Stimulated activated naive CD8-positive, alpha-beta T cell treated with anti-CD3 and anti-CD28 coated beads, Interleukin-15, Interleukin-2, amounts not matched to agents 100 U/mL and 50 U/mL, for 24 hours (primary cell): ENCODE results near the gene SLC38A9.
A peak's percentile ranks its signal among the peaks of the same experiment; 100 is the strongest.
"Not testable (repeated sequence)": the region's sequence is repeated elsewhere in the genome, so short reads cannot be mapped to it uniquely, and the experiment has no call there.

Source experiments
- ATAC-seq: fragments of 150-1000 bp; cut with Tn5 transposase; one replicate; pipeline ENCODE4 v1.10.0; 2021
- DNase-seq: peaks from one replicate; pipeline ENCODE4 v3.0.0; 2021

Gene SLC38A9

DNA sequence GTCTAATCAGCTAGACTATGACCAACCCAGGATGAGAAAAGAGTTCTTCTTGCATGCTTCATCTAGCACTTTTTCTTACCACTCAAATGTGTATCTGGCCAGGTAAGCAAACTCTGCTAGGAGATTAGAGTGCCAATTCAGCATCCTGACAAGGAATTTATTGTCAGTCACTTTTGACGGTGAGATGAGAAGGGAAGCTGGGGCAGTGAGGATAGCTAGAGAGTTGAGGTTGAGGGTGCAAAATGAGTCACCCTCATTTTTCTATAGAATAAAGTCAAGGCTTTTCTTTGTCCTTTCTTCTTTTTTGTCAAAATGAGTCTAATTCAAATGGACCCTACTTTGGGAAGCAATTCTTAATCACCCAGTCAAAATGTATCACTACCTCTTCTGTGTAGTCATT, 102.7 kb downstream of the SLC38A9 start:
- ATAC-seq (peak; percentile 36), DNase-seq (no peak)

DNA sequence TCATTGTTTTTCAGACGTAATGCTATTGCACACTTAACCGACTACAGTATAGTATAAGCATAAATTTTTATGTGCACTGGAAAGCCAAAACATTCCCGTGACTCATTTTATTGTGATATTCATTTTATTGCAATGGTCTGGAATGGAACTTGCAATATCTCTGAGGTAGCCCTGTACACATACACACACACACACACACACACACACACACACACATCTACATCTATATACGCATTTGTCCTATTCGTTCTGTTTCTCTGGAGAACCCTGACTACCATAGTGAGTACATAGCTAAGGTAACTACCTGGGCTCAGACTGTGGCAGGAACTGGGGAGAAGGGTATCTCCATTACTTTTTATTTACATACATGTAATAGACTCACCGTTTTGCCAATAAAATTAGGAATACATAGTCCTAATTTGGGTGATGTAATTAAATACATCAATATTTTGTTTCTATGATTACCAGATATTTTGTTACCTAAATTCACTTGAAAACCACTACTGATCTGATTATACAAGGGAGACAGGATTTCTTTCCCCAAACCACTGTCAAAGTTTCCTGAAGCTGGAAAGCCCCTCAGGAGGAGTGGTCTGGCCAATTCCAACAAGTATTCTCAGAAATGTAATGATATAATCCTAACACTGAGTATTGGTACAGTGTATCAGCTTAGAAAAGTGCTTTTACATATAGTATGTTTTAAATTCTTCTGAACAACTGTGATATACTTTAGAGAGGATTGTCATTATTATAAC, 103.4 kb downstream of the SLC38A9 start:
- DNase-seq = no peak
- peak; percentile 19 for ATAC-seq

DNA sequence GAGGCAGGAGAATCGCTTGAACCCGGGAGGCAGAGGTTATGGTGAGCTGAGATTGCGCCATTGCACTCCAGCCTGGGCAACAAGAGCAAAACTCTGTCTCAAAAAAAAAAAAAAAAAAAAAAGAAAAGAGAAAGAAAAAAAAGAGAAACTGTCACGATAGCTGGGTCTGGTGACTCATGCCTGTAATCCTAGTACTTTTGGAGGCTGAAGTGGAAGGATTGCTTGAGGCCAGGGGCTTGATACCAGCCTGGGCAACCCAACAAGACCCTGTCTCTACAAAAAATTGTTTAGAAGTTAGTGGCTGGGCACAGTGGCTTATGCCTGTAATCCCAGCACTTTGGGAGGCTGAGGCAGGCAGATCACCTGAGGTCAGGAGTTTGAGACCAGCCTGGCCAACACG, 104.8 kb downstream of the SLC38A9 start:
- DNase-seq, ATAC-seq: not testable (repeated sequence)

DNA sequence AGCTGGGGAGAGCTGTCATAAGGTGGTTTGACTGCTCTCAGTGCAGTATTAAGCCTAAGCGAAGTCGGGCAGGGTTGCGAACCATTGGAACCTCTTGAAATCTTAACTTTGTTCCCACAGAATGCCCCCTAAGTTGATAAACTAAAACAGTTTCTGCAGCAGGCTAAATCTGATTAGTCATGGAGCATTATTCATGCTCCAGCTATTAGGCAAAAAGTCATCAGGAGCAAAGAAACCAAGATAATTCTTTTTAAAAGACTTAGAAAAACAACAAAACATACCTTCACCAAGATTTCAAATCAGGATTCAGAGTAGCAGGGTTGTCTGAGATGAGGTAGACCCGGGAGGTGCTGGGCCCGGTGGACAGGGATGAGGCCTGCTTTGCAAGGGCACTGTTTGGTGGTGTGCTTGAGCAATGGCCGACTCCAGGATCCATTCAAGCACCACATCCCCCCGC, 107.5 kb downstream of the SLC38A9 start:
- ATAC-seq (no peak), DNase-seq (no peak)

DNA sequence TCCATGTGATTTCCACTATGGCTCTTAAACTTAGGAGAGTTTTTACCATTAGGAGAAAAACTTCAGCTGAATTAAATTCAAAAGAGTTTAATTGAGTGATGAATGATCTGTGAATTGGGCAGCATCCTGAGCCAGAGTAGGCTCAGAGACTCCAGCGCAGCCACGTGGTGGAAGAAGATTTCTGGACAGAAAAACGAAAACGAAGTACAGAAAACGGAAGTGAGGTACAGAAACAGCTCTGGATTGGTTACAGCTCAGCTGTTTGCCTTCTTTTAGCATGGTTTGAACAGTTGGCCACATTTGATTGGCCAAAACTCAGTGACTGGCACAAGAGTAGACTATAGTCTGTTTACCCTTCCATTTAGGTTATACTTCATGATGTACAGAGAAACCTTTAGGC, 108.2 kb downstream of the SLC38A9 start:
- DNase-seq (no peak), ATAC-seq (no peak)

DNA sequence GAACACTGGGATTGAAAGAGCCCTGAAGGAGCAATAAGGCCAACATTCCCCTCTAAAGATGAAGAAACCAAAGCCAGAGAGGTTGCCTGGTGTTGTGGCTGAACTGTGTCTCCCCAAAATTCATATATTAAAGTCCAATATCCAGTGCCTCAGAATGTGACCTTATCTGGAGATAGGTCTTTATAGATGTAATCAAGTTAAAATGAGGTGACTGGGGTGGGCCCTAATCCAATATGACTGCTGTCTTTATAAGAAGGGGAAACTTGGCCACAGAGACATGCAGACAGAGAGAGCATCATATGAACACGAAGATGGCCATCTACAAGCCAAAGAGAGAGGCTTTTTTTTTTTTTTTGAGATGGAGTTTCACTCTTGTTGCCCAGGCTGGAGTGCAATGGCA, 110.5 kb downstream of the SLC38A9 start:
- ATAC-seq = no peak
- no peak for DNase-seq

DNA sequence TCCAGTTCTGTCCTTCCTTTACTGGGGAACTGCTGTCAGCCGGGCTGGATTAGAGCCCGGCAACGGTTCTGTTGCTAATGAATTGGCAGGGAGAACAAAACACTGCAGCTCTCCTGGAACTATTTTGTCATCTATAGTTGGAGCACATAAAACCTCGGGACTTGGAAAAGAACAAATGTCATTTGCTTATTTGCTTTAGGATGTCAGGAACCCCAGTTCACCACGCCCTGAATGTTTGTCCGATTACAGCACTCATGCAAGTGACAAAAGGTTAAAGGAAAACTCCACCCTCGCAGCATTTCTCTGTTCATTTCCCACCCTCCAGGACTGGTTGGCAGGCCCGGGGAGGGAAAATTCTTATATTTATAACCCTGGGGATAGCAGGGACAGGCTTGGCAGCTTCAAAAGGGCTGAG, 110.9 kb downstream of the SLC38A9 start:
- ATAC-seq (no peak), DNase-seq (no peak)

DNA sequence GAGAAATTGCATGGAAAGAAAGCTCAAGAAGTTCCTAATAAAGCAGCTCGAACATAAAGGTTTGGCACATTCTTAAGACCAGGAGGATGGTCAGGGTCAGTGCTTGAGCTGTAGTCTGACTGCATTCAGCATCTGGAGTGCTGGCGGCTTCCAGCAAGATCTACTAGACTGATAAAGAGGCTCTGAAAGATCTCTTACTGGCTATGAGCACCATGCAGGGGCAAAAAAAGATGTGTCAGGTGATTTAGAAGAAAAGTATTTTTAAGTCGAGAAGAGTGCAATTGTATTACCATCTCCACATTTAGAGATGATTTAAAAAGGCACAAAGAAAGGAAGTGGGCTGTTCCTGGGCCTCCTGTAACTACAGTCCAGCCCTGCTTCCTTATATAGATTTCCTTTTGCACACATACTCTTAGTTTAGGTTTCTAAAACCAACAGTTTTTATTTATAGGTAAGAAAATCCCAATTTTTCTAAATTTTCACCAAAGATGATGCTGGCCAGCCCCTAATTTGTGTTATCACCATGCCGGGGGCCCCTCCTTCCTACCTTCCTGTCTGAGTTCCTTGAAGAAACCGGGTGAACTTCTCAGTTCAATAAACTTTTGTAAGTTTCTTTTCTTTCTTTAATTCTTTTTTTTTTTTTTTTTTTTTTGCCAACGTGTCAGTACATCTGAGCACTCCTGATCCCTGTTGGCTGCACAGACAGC, 111.5 kb downstream of the SLC38A9 start:
- ATAC-seq (peak; percentile 26), DNase-seq (no peak)

DNA sequence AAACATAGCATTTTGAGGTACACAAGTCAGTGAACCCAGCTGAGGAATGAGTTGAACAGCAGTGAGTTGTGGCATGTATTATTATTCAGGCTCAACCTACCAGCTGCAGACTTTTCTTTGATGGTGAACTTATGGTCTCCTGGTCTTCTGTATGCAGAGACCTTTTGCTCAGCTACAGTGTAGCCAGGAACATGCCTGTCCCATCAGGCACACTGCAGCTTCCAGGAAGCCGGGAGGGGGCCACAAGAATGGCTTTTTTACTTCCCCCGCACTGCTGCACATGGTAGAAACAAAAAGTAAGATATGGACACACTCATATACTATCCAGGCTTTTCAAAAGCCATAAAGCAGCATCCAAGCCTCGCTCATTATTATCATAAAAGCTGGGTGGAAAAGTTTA, 112.0 kb downstream of the SLC38A9 start:
- DNase-seq (no peak), ATAC-seq (no peak)

DNA sequence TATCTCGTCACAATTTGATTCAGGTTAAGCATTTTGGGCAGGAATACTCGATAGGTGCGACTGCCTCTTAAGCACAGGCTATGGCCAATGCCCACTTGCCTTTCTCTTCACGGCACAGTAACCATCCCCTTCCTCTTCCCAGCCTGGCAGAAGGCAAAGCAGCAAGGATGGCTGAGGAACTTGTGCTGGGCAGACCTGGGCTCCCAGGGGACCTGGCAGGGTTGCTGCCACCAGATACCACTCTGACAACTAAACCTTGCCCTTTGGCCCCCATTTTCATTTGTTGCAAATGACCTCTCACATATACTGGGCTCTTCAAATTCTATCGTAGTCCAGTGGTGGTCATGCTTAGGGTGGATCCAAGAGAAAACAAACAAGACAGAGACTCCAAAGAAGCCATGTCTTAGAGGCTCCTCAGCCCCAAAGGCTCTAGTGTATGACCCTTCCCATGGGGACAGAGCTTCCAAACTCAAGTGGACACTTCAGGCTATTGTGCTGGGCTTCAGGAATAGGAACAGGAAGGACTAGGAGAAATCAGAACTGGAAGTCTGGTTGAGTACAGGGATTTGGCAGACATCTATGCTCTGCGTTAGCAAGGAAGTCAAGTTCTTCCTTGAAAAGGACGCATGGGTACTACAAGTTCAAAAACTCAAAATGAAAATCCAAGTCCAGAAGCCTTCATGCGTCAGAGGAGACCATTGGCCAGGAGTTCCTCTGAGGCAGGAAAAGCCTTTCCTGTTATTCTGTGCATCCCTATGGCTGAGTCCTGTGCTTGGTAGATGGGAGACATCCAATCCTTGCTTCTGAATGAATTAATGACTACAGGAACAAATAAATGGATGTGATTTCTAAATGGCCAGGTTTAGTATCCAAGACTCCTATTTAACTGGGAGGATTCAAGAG, 112.7 kb downstream of the SLC38A9 start:
- DNase-seq (no peak), ATAC-seq (no peak)

DNA sequence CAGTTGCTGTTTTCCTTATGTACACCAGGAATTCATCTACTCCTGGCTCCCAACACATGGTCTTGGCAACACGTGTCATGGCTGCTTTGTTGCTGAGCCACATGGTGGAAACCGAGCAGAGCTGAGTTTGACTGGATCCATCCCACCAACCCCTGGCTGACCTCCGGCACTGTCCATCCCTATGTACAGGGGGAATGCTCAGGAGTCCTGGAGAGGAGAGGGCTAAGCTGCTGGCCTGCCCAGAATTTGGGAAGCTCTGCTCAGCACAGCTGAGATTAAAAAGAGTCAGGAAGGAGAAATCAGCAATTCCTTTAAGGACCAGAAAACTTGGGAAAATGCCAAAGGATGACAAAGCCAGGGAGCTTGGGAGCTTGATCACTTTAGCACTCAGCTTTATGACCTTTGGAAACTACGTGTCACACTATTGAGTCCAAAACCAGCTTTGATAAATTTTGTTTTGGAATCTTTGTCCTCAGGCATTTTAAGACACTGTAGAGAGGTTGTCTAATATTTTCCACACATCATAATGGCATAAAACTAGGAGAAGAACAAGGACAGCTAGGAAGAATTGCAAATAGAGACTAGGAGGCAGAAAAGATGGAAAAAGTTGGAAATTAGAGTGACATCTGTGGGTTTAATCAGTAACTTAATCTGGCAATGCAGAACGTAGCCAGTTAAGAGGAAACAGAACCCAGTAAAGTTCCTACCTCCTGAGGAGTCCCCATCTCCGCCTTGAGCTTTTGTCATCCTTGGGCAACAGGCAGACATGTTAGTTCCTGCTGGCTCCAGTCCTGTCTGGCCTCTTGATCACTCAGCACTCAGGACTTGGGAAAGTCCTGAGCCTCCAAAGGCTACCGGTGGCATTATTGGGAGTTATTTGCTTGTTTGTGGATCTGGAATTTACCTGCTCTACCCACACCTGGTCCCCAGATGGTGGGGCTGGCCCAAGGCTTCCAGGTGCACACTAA, 114.8 kb downstream of the SLC38A9 start:
- ATAC-seq (peak; percentile 54), DNase-seq (no peak)

DNA sequence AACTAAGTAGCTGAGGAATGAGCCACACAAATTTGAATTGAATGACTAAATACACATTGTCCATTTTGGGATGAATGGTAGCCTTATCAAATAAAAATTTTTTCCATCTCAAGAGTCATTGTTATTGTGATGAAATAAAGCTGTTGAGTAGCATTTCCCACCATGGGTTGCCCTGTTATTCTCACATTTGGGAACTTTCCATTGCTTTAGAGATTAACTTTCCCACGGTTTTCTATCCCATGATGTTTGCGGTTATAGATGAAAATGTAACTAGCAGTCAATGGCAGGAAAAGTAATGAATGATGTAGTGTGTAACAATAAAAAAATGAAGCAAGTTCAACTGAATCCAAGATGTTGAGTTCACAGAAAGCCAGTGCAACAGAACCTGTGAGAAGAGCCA, 117.5 kb downstream of the SLC38A9 start:
- ATAC-seq = no peak
- no peak for DNase-seq

DNA sequence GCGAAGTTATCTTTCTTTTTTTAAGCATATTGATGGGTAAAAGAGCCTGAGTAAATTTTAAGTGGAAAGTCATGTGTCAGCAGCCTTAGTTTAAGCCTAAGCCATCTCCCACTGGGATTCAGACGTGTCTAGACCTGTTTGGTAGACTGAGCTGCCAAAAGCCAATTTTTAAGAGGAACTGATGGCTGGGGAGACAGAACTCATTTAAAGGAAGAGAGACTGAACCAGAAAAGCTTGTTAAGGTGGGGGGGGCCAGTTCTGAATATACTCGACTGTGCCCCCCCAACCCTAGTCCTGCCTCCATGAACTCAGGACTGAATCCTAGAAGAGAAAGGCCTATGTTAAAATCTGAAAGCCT, 119.0 kb downstream of the SLC38A9 start:
- ATAC-seq = no peak

DNA sequence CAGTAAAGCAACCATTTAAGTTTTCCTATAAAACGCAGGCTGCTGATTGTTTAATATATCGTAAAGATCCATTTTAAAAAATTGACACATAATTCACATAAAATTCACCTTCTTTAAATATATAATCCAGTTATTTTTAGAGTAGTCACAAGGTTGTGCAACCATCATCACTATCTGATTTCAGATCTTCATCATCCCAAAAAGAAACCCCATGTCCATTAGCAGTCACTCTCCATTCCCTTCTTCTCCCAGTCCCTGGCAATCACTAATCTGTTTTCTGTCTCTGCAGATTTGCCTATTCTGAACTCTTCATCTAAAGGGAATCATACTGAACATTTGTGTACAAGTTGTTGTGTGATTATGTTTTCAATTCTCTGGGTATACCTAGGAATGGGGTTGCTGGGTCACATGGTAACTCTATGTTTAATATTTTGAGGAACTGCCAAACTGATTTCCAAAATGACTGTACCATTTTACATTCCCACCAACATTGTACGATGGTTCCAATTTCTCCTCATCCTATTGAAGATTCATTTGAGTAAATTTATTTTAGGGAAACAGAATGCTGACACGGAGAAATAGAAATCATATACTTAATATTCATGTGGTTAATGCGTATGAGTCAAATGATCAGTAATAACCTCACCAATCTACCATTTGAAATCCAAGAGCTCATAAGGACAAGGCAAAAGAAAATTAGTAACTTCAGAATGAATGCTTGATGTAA, 119.6 kb downstream of the SLC38A9 start:
- DNase-seq (no peak), ATAC-seq (no peak)

More for the DNA sequence above, 119.0 kb downstream of the SLC38A9 start:
- no peak for DNase-seq

DNA sequence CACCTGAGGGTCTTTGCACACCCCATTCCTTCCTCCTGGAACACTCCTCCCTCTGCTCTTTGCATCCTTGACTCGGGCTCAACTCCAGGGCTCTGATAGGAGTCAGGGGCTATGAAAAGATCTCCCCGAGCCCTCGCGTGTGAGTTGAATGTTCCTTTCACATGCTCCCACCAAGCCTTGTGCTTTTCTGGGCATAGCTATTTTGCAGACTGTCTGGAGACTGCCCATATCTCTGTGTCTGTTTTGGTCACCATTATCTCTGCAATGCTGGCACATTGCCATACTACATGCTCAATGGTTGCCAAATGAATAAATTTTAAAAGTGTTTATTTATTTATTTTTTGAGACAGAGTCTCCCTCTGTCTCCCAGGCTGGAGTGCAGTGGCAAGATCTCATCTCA, 120.4 kb downstream of the SLC38A9 start:
- DNase-seq = no peak
- no peak for ATAC-seq

DNA sequence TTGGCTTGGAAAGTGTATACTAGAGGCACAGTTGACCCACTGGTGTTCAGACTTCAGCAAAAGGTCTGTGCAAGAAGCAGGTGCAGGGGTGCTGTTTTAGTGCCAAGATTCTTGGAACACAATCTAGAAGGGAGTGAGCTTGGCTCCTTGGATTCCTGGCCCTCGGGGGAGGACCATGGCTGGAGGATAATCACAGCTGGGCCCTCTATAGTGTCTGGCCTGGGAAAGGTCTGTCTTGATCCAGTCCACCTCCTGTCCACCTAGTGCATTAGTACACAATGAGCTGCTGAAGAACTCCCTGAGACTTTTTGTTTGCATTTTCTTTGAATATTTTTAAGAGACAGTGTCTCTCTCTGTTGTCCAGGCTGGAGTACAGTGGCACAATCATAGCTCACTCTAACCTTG, 126.9 kb downstream of the SLC38A9 start:
- ATAC-seq (no peak), DNase-seq (no peak)

DNA sequence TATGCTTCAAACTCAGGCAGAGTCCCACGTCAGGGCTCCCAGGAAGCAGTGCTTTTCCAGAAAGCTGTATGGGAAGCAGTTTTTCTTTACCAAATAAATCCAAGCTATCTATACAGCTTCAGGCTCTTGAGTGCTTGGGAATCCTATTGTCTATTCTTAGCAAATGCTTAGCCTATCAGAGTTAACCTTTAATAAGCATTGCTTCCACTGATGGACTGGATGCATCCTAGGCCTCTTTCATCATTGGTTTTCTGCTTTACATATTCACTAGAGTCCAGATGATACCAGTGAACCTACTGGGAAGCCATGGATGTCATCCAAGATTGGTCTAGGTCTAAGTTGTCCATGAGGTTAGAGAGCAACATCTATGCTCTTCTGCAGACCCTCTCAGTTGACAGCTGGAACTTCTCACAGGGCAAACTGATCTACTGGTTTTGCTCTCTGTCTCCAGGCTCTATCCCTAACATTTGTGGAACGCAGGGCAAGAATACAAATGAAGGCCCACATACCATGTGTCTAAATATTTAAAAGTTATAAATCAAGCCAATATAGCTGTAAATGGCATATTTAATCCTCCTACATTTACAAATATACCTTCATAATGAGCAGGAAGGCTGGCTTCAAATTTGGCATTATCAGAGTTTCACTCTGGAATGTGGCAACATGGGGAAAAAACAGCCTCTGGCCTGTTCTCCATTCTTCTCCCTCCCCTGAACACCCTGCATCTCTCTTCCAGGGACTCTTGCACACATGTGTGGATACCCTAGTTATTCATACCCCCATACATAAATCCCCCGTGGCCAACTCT, 127.5 kb downstream of the SLC38A9 start:
- no peak for ATAC-seq
- DNase-seq = no peak

DNA sequence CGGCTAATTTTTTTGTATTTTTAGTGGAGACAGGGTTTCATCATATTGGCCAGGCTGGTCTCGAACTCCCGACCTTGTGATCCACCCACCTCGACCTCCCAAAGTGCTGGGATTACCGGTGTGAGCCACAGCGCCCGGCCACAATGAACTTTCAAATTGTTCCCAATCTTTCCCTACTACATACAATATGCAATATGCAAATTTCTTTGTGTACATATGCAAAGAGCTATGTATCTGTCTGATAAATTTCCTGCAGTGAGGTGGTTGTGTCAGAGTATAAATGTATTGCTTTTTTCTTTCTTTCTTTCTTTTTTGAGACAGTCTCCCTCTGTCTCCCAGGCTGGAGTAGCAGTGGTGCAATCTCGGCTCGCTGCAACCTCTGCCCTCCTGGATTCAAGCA, 128.5 kb downstream of the SLC38A9 start:
- DNase-seq (no peak), ATAC-seq (no peak)

DNA sequence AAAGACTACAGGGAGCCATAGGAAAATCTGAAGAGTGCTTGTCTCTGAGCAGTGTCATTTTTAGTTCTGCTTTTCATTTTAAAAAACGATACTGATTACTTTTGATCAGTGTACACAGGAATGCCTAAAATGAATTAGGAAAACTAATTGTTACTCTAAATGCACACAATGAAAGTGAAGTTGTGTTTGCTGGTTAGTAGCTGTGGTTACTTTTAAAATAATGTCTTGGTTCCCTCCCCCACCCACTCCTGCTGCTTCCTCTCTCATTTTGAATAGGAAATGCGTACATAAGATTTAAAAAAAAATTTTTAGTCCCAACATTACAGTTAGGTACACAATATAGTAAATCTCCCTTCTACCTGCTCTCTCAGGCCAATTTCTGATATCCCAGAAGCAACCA, 129.9 kb downstream of the SLC38A9 start:
- DNase-seq (no peak), ATAC-seq (peak; percentile 48)

DNA sequence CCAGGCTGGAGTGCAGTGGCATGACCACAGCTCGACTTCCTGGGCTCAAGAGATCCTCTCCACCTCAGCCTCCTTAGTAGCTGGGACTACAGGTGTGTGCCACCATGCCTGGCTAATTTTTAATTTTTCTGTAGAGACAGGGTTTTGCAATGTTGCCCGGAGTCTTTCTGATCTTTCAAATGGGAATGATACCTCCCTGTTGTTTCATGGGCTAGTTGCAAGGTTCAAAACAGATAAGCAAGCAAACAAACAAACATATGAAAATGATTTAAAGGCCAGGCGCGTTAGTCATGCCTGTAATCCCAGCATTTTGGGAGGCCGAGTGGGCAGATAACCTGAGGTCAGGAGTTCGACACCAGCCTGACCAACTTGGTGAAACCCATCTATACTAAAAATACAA, 132.1 kb downstream of the SLC38A9 start:
- no peak for DNase-seq
- ATAC-seq = no peak
